ENCODE measurements around the gene ADTRP. TPM values are rescaled to one million over a fixed set of nuclear protein-coding genes. Genes with fewer than 3 reads are reported as not detected.

Gene ADTRP
- total and polyA plus RNA-seq, 7 donors = 0.08 TPM; not detected in 5

- intact Hi-C loops (cut with DNase I) = no loop called here
- Histone ChIP-seq H3K27ac (no peak overlapping the region), H3K36me3 (ENCODE audit: insufficient read depth in 1 of 2, low read depth in 1 of 2) (no peaks in the 10 kb centered on the region), H3K4me1 (no peaks in the 10 kb centered on the region), H3K27me3 (ENCODE audit: insufficient read depth in 3 of 3, low read length in 2 of 3) (no peaks in the 10 kb centered on the region), H3K4me3 (no peak overlapping the region), H3K9me3 (no peaks in the 10 kb centered on the region)
- ATAC-seq = no peak
- 78 to 88% (median 86%) methylated on average over 4 of the region's 4 CpGs for WGBS, 3 donors
- TF ChIP-seq CTCF (IDR thresholded peaks at IDR 0.05) = no peak
- no peak for DNase-seq
These were observed 16.8 kb upstream of the ADTRP start for GRCh38 chr6:11795403-11795802.

- Histone ChIP-seq H3K9me3 (no peaks in the 10 kb centered on the region), H3K4me3 (no peak overlapping the region), H3K4me1 (no peaks in the 10 kb centered on the region), H3K27ac (no peak overlapping the region), H3K36me3 (ENCODE audit: insufficient read depth in 1 of 2, low read depth in 1 of 2) (no peaks in the 10 kb centered on the region), H3K27me3 (ENCODE audit: insufficient read depth in 3 of 3, low read length in 2 of 3) (no peaks in the 10 kb centered on the region)
- ATAC-seq (no peak), DNase-seq (no peak)
- no peak for TF ChIP-seq CTCF (IDR thresholded peaks at IDR 0.05)
- intact Hi-C loops (cut with DNase I) = no loop called here
- WGBS, 3 donors = 86 to 90% (median 89%) methylated on average over 1 of the region's 1 CpG
These were observed 14.7 kb upstream of the ADTRP start for GRCh38 chr6:11793277-11793676.

GRCh38 chr6:11791354-11792107 is 12.9 kb upstream of the ADTRP start:
- no peak for DNase-seq
- WGBS, 3 donors = 73 to 76% (median 75%) methylated on average over 8 of the region's 8 CpGs
- Histone ChIP-seq H3K27me3 (ENCODE audit: insufficient read depth in 3 of 3, low read length in 2 of 3) (no peaks in the 10 kb centered on the region), H3K9me3 (no peaks in the 10 kb centered on the region), H3K27ac (no peak overlapping the region), H3K36me3 (ENCODE audit: insufficient read depth in 1 of 2, low read depth in 1 of 2) (no peaks in the 10 kb centered on the region), H3K4me3 (no peak overlapping the region), H3K4me1 (no peaks in the 10 kb centered on the region)
- no peak for TF ChIP-seq CTCF (IDR thresholded peaks at IDR 0.05)
- intact Hi-C loops (cut with DNase I) = no loop called here
- no peak for ATAC-seq

- Histone ChIP-seq H3K27ac (no peak overlapping the region), H3K4me1 (no peaks in the 10 kb centered on the region), H3K4me3 (no peak overlapping the region), H3K27me3 (ENCODE audit: insufficient read depth in 3 of 3, low read length in 2 of 3) (no peaks in the 10 kb centered on the region), H3K9me3 (no peaks in the 10 kb centered on the region), H3K36me3 (ENCODE audit: insufficient read depth in 1 of 2, low read depth in 1 of 2) (no peaks in the 10 kb centered on the region)
- no peak for TF ChIP-seq CTCF (IDR thresholded peaks at IDR 0.05)
- WGBS, 3 donors = 91 to 94% (median 94%) methylated on average over 5 of the region's 5 CpGs
- DNase-seq (no peak), ATAC-seq (no peak)
- intact Hi-C loops (cut with DNase I) = no loop called here
These were observed 11.1 kb upstream of the ADTRP start for GRCh38 chr6:11789744-11790143.

- Histone ChIP-seq H3K9me3 (no peaks in the 10 kb centered on the region), H3K27ac (no peak overlapping the region), H3K36me3 (ENCODE audit: insufficient read depth in 1 of 2, low read depth in 1 of 2) (no peaks in the 10 kb centered on the region), H3K4me3 (no peak overlapping the region), H3K27me3 (ENCODE audit: insufficient read depth in 3 of 3, low read length in 2 of 3) (peaks cover 0 to 4% (median 0%) of the 10 kb centered on the region in 3 donors), H3K4me1 (no peaks in the 10 kb centered on the region)
- no peak for TF ChIP-seq CTCF (IDR thresholded peaks at IDR 0.05)
- no peak for ATAC-seq
- intact Hi-C loops (cut with DNase I) = no loop called here
- DNase-seq = no peak
- 74 to 86% (median 82%) methylated on average over 4 of the region's 4 CpGs for WGBS, 3 donors
These were observed 9.4 kb upstream of the ADTRP start for GRCh38 chr6:11788043-11788442.
